ENCODE measurements around the gene KIF17. TPM values are rescaled to one million over a fixed set of nuclear protein-coding genes. Genes with fewer than 3 reads are reported as not detected.

KIF17 gene
- total RNA-seq, 8 experiments from 2014 or later = 0.18 to 12.1 (median 6.8) TPM

DNA sequence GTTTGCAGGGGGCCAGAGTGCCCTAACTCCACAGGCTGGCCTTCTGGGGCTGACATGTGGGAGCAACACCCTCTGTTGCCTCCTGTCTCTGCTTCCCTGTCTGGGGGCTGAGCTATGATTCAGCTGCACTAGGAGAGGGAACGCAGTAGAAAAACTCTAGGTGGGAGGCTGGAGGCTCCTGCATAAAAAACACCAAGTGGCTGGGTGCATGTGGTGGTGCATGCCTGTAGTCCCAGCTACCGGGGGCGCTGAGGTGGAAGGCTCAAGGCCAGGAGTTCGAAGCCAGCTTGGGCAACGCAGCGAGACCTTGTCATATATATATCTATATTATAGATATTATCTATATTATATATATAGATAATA is 5.6 kb downstream of the KIF17 start:
- H3K4me1 ChIP-seq (replicated peaks in 1 of 2) = peaks cover 28 to 29% of the 10 kb centered on the region in 2 donors
- ATAC-seq (replicated peaks in 6 of 8) = peak in 1 of 8 experiments; percentile 1
- H3K4me3 ChIP-seq = no peak overlapping the region
- peak overlapping the region; percentile 78 to 79 for H3K27ac ChIP-seq
- WGBS, 10 experiments = 67 to 100% (median 75%) methylated on average over 1 to 4 of the region's 6 CpGs; no CpG with 5 or more reads in 5 of the 10 experiments
- in situ Hi-C loops (cut with MboI; ENCODE audit: low pct_unique_long_range_greater_than_20kb in 2 of 9, low sequenced_read_pairs in 9 of 9, unreplicated experiment in 9 of 9) = no loop called here

DNA sequence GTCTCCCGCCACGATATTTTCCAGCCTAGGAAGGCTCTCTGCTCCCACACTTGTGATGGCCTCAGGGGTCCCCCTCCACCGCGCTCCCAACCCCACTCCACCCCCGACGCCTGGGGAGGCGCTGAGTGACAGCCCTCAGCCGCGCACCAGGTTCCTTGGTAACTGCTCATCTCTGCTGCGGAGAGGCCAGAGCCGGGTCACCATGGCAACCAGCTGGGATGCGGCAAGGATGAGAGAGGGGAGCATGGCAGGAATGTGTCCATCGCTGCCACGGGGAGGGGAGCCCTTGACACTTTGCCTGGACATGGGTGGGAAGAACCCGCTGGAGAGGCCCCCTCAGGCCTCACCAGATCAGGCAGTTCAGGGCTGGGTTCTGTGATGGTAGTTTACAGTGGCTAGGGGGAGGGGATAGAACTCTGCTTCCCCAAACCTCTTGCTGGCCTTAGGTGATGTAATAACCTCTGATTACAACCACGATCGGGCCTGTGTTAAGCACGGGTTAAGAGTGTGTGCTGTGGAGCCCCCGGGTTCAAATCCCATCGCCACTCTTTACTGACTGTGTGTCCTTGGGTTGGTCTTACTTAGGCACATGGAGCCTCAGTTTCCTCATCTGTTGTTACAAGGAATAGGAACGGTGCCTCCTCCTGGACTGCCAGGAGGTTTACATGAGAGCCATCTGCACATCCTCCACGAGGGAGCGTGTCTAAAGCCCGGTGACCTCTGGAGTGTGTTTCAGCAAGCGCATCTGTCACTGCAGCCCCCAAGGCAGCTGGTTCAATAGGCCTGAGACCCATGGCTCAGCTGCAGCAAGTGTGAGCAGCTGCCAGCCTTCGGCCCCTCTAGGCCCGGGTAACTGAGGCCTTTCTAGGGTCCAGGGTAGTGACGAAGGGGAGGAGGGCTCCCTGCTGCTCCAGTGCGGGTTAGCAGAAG is 6.3 kb downstream of the KIF17 start:
- H3K4me3 ChIP-seq = no peak overlapping the region
- peak overlapping the region; percentile 78 to 79 for H3K27ac ChIP-seq
- in situ Hi-C loops (cut with MboI; ENCODE audit: low pct_unique_long_range_greater_than_20kb in 2 of 9, low sequenced_read_pairs in 9 of 9, unreplicated experiment in 9 of 9) = no loop called here
- WGBS, 10 experiments = 36 to 100% (median 58%) methylated on average over 1 to 24 of the region's 29 CpGs; no CpG with 5 or more reads in 4 of the 10 experiments
- H3K4me1 ChIP-seq (replicated peaks in 1 of 2) = peaks cover 24 to 25% of the 10 kb centered on the region in 2 donors
- peak in 5 of 8 experiments; percentile 92 to 94 (median 92) for ATAC-seq (replicated peaks in 6 of 8)

DNA sequence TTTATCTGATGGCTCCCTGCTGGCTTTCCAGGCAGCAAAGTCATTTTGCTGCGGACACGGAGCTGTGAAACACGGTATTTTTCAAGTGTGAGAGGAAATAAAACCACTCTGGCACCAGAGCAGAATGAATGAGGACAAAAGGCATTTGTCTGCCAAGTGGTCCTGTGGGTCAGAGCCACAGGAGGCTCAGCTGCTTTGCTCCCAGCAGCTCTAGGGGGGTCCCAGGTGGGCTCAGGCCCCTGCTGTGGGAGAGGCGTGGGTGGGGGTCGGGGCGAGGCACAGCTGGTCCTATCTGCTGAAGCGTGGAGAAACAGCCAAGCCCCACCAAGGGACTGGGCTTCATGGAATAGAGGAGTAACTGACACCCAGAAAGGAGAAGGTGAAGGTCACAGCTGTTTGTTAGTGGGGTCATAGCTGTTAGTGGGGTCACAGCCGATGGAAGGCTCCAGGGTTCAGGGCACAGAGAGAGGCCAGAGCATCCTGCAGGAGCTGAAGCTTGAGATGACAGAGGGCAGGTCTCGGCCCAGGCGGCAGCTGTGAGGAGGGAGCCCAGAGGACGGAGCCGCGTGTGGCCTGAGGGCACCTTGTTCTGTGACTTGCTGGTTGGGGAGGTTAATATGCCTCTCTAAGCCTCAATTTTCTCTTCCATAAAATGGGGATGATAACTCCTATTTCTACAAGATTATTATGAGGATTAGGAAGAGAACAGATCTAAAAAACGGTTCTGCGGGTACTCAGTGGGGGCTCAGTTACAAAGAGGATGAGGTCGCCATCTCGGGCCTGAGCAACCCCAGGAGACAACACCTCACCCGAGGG is 7.1 kb downstream of the KIF17 start:
- in situ Hi-C loops (cut with MboI; ENCODE audit: low pct_unique_long_range_greater_than_20kb in 2 of 9, low sequenced_read_pairs in 9 of 9, unreplicated experiment in 9 of 9) = no loop called here
- WGBS, 10 experiments = 29 to 87% (median 48%) methylated on average over 3 to 12 of the region's 18 CpGs; no CpG with 5 or more reads in 5 of the 10 experiments
- Histone ChIP-seq H3K27ac (peak overlapping the region; percentile 78 to 79), H3K4me3 (no peak overlapping the region), H3K4me1 (replicated peaks in 1 of 2) (peaks cover 24 to 25% of the 10 kb centered on the region in 2 donors)
- peak in 5 of 8 experiments; percentile 7 to 25 (median 19) for ATAC-seq (replicated peaks in 6 of 8)

DNA sequence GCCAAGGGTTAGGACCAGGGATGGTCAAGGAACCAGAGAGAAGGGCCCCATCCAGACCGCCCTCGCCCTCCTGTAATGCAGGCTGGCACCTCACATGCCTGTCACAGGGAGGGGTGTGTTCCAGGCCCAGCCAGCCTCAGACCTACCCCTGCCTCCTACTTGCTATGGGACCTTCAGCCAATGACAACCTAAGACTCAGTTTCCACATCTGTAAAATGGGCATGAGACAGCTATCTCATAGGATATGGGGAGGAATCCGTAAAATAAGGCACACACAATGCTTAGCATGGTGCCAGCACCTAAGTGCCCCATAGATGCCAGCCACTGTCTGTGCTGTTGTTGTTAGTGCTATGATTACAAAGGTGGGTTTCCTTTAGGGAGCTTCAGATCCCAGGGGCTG is 7.9 kb downstream of the KIF17 start:
- WGBS, 10 experiments = 60 to 100% (median 100%) methylated on average over 1 to 3 of the region's 3 CpGs; no CpG with 5 or more reads in 4 of the 10 experiments
- Histone ChIP-seq H3K4me1 (replicated peaks in 1 of 2) (peaks cover 31% of the 10 kb centered on the region in 2 donors), H3K4me3 (no peak overlapping the region), H3K27ac (peak overlapping the region; percentile 78 to 79)
- ATAC-seq (replicated peaks in 6 of 8) = no peak
- in situ Hi-C loops (cut with MboI; ENCODE audit: low pct_unique_long_range_greater_than_20kb in 2 of 9, low sequenced_read_pairs in 9 of 9, unreplicated experiment in 9 of 9) = no loop called here

DNA sequence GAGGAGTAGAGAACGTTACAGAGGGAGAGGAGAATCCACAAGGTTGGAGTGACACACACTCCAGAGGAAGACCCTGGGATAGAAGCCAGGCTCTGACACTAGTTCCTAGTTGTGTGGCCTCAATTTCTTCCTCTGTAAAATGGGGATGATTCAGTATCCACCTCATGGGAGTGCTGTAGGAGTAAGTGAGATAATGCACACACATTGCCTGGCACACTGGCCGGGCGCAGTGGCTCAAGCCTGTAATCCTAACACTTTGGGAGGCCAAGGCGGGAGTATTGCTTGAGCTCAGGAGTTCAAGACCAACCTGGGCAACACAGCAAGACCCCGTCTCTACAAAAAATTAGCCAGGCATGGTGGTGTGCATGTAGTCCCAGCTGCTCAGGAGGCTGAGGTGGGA is 8.9 kb downstream of the KIF17 start:
- in situ Hi-C loops (cut with MboI; ENCODE audit: low pct_unique_long_range_greater_than_20kb in 2 of 9, low sequenced_read_pairs in 9 of 9, unreplicated experiment in 9 of 9) = no loop called here

DNA sequence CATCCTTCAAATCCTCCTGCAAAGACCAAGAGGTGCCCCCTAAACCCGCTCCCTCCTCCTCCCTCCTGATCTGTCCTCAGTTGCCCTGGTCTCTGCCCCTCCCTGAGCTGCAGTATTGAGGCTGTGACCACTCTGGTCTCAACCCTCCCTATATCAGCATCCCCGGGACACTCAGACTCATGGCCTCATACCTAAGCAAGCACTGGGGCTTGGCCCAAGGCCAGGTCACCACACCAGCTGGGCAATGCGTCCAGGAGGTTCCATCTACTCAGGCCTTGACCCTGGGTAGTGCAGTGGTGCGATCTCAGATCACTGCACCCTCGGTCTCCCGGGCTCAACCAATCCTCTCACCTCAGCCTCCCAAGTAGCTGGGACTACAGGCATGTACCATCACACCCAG is 9.8 kb downstream of the KIF17 start:
- in situ Hi-C loops (cut with MboI; ENCODE audit: low pct_unique_long_range_greater_than_20kb in 2 of 9, low sequenced_read_pairs in 9 of 9, unreplicated experiment in 9 of 9) = no loop called here
- H3K27ac ChIP-seq = no peak overlapping the region
- 68 to 100% (median 84%) methylated on average over 1 to 6 of the region's 6 CpGs; no CpG with 5 or more reads in 4 of the 10 experiments for WGBS, 10 experiments
- ATAC-seq (replicated peaks in 6 of 8) = no peak
- peaks cover 31 to 32% of the 10 kb centered on the region in 2 donors for H3K4me1 ChIP-seq (replicated peaks in 1 of 2)
- H3K4me3 ChIP-seq = no peak overlapping the region

More for the DNA sequence above, 8.9 kb downstream of the KIF17 start:
- H3K4me3 ChIP-seq = no peak overlapping the region
- 83 to 100% (median 93%) methylated on average over 1 to 5 of the region's 5 CpGs; no CpG with 5 or more reads in 4 of the 10 experiments for WGBS, 10 experiments
- H3K27ac ChIP-seq = no peak overlapping the region
- ATAC-seq (replicated peaks in 6 of 8) = no peak
- H3K4me1 ChIP-seq (replicated peaks in 1 of 2) = peaks cover 31 to 32% of the 10 kb centered on the region in 2 donors

DNA sequence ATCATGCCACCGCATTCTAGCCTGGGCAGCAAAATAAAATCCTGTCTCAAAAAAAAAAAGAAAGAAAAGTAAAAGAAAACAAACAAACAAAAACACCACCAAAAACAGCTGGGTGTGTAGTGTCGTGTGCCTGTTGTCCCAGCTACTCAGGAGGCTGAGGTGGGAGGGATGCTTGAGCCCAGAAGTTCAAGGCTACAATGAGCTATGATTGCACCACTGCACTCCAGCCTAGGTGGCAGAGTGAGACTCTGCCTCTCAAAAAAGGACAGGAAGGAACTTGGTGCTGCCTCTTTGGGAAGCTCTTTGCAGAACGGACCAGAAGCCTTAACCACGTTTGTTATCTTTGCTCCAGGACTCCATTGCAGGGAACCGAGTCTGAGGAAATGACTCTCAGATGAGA is 11.0 kb downstream of the KIF17 start:
- in situ Hi-C loops (cut with MboI; ENCODE audit: low pct_unique_long_range_greater_than_20kb in 2 of 9, low sequenced_read_pairs in 9 of 9, unreplicated experiment in 9 of 9) = no loop called here

DNA sequence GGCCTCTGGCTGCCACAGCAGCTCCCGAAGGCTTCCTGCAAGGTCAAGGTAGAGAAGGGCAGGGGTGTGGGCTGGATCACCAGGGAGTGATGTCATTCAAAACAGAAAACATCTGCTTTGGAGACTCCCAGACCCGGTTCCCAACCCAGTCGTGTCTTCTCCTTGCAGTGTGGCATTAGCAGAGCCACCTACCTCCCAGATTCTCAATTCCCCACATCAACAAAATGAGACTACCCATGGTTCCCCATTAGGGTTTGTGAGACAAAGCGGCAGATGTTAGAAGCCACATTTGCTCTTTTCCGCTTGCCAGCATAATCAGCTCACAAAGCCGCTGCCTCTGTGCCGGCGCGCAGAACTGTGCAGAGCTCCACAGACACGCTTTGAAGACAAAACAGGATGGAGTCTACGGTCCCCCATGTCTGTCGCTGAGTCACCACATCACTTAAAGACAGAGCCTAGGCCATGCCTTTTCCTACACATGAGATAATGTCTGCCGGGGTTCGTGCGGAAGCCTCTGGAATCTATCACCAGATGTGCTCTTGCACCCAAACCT is 12.5 kb downstream of the KIF17 start:
- H3K4me3 ChIP-seq = no peak overlapping the region
- ATAC-seq (replicated peaks in 6 of 8) = peak in 6 of 8 experiments; percentile 18 to 86 (median 78)
- peaks cover 11 to 12% of the 10 kb centered on the region in 2 donors for H3K4me1 ChIP-seq (replicated peaks in 1 of 2)
- H3K27ac ChIP-seq = peak overlapping the region; percentile 42 to 82
- WGBS, 10 experiments = 13 to 90% (median 72%) methylated on average over 3 to 12 of the region's 15 CpGs; no CpG with 5 or more reads in 2 of the 10 experiments
- in situ Hi-C loops (cut with MboI; ENCODE audit: low pct_unique_long_range_greater_than_20kb in 2 of 9, low sequenced_read_pairs in 9 of 9, unreplicated experiment in 9 of 9) = no loop called here

More for the DNA sequence above, 11.0 kb downstream of the KIF17 start:
- H3K4me3 ChIP-seq = no peak overlapping the region
- peaks cover 26 to 28% of the 10 kb centered on the region in 2 donors for H3K4me1 ChIP-seq (replicated peaks in 1 of 2)
- no peak for ATAC-seq (replicated peaks in 6 of 8)
- H3K27ac ChIP-seq = no peak overlapping the region
- 35 to 90% (median 78%) methylated on average over 1 to 5 of the region's 5 CpGs; no CpG with 5 or more reads in 1 of the 10 experiments for WGBS, 10 experiments

DNA sequence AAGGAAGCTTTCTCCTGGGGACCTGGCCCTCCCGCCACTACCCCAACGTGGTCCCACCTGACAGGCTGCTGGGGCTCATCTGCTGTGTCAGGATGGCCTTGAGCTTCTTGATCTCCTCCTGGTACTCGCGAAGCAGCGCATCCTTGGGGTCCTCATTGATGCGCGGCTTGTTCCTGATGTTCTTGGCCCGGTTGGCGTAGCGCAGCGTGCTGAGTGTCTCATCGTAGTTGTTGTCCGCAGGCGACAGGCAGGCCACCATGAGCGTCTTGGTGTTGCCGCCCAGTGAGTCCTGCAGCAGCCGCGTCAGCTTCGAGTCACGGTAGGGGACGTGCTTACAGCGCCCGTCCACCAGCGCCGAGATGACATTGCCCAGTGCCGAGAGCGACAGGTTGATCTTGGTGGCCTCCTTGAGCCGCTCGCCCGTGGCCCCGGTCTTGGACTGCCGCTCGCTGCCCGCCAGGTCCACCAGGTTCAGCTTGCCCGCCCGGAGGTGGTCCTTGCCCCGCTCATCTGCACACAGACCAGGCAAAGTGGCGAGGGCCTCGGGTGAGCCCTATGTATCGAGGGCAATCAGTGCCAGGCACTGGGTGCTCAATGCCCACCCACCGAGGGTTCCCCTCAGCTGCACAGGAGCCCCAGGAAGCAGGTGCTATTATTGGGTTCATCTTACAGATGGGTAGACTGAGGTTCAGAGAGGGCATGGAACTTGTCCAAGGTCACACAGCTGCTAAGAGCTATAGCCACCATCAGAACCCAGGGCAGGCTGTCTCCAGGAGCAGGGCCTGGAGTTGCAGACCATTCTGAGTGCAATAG is 13.2 kb downstream of the KIF17 start:
- Histone ChIP-seq H3K4me1 (replicated peaks in 1 of 2) (peaks cover 7 to 9% of the 10 kb centered on the region in 2 donors), H3K27ac (peak overlapping the region; percentile 42 to 82), H3K4me3 (no peak overlapping the region)
- in situ Hi-C loops (cut with MboI; ENCODE audit: low pct_unique_long_range_greater_than_20kb in 2 of 9, low sequenced_read_pairs in 9 of 9, unreplicated experiment in 9 of 9) = no loop called here
- WGBS, 10 experiments = 93 to 100% (median 94%) methylated on average over 2 to 26 of the region's 41 CpGs; no CpG with 5 or more reads in 4 of the 10 experiments
- ATAC-seq (replicated peaks in 6 of 8) = no peak

DNA sequence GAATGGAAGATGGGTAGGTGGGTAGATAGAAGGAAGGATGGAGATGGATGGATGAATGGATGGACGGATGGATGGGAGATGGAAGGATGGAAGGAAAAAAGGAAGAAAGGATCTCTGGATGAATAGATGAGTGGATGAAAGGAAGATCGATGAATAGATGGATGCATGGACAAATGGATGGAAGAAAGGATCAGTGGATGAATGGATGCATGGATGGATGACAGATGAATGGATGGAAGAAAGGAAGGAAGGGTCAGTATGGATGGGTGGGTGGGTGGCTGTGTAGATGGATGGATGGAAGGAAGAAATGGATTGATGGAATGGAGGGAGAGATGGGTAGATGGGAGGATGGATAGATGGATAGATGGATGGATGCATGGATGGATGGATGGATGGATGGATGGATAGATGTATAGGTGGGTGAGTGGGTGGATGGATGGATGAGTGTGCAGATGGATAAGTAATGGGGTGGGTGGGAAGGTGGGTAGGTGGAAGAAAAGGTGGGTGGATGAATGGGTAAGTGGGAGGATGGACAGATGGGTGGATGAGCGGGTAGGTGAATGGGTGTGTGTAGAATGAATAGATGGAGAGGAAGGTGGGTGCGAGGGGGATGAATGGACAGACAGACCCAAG is 14.6 kb downstream of the KIF17 start:
- Histone ChIP-seq H3K27ac (no peak overlapping the region), H3K4me1 (replicated peaks in 1 of 2) (peaks cover 7 to 9% of the 10 kb centered on the region in 2 donors), H3K4me3 (no peak overlapping the region)
- ATAC-seq (replicated peaks in 6 of 8) = no peak
- WGBS, 10 experiments = 78 to 100% (median 92%) methylated on average over 1 to 4 of the region's 4 CpGs
- in situ Hi-C loops (cut with MboI; ENCODE audit: low pct_unique_long_range_greater_than_20kb in 2 of 9, low sequenced_read_pairs in 9 of 9, unreplicated experiment in 9 of 9) = no loop called here

DNA sequence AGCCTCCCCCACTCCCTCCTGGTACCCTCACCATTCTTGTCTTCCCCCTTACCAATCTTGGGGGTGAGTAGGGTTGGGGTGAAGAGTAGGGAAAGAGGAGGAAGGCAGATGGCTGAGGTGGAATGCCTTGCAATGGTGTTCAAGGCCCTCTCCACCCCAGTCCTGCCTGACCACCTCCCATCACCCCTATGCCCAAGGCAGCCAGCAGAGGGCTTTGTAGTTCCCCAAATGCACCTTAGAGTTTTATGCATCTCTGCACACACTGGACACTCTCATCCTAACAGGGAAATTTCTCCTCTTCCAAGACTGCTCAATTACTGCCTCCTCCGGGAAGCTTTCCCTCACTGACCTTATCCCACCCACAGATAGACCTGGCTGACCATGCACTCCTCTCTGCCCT is 15.4 kb downstream of the KIF17 start:
- Histone ChIP-seq H3K27ac (no peak overlapping the region), H3K4me1 (replicated peaks in 1 of 2) (peaks cover 10 to 13% of the 10 kb centered on the region in 2 donors), H3K4me3 (no peak overlapping the region)
- peak in 3 of 8 experiments; percentile 20 to 65 (median 28) for ATAC-seq (replicated peaks in 6 of 8)
- in situ Hi-C loops (cut with MboI; ENCODE audit: low pct_unique_long_range_greater_than_20kb in 2 of 9, low sequenced_read_pairs in 9 of 9, unreplicated experiment in 9 of 9) = no loop called here
- 100% methylated on average over 1 of the region's 1 CpG; no CpG with 5 or more reads in 6 of the 10 experiments for WGBS, 10 experiments
